ENCODE results near the gene GRPR.

GRPR gene

DNA sequence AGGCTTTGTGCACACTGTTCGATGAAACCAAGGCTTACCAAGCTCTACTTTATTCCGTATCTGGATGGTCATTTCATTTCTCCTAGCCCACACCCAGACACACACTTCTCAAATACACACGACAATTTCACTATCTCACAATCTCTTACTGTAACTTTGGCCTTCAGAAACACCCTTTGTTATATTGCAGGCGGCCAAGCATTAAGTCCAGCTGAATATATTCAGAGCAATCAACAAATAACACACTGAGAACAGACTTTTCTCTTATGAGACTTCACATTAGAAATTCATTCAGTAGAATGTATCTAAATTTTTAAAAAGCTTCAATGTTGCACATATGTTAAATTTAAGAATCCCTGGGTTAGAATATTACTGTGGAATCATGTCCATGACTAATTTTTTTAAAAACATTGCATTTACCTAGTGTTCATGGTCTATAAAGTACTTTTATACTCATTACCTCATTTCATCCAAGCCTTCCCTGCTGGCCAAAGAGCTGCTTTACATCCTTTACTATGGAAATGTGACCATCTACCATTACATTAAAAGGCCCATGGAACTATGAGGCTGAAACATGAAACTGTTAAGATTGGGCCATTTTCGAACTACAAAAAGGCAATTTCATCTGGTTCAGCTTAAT lies 33.4 kb downstream of the GRPR start:
- TF ChIP-seq FOXP2 (optimal IDR thresholded peaks at IDR 0.05; ENCODE audit: borderline replicate concordance, extremely low read depth, extremely low read length, insufficient read depth) (no peak), POLR2AphosphoS5 (IDR thresholded peaks at IDR 0.05; ENCODE audit: low read depth, low read length) (no peak), TAF1 (IDR thresholded peaks at IDR 0.05; ENCODE audit: borderline replicate concordance, insufficient read depth, low read length) (no peak), REST (IDR thresholded peaks at IDR 0.05; ENCODE audit: insufficient read depth in 1 of 2, low read depth in 2 of 2, low read length in 2 of 2) (no peak), SIN3A (IDR thresholded peaks at IDR 0.05; ENCODE audit: borderline replicate concordance, insufficient read depth, low read length) (no peak)

- TF ChIP-seq REST (IDR thresholded peaks at IDR 0.05; ENCODE audit: insufficient read depth in 1 of 2, low read depth in 2 of 2, low read length in 2 of 2) (no peak), POLR2AphosphoS5 (IDR thresholded peaks at IDR 0.05; ENCODE audit: low read depth, low read length) (no peak), SIN3A (IDR thresholded peaks at IDR 0.05; ENCODE audit: borderline replicate concordance, insufficient read depth, low read length) (no peak), TAF1 (IDR thresholded peaks at IDR 0.05; ENCODE audit: borderline replicate concordance, insufficient read depth, low read length) (no peak)
These were observed 37.4 kb downstream of the GRPR start for GRCh38 chrX:16160729-16161128.

- no peak for TF ChIP-seq REST (IDR thresholded peaks at IDR 0.05; ENCODE audit: insufficient read depth in 1 of 2, low read depth in 2 of 2, low read length in 2 of 2)
- no peak for TF ChIP-seq TAF1 (IDR thresholded peaks at IDR 0.05; ENCODE audit: borderline replicate concordance, insufficient read depth, low read length)
- no peak for TF ChIP-seq SIN3A (IDR thresholded peaks at IDR 0.05; ENCODE audit: borderline replicate concordance, insufficient read depth, low read length)
- no peak for TF ChIP-seq FOXP2 (optimal IDR thresholded peaks at IDR 0.05; ENCODE audit: borderline replicate concordance, extremely low read depth, extremely low read length, insufficient read depth)
- no peak for TF ChIP-seq POLR2AphosphoS5 (IDR thresholded peaks at IDR 0.05; ENCODE audit: low read depth, low read length)
These were observed 39.0 kb downstream of the GRPR start for GRCh38 chrX:16162391-16162790.

DNA sequence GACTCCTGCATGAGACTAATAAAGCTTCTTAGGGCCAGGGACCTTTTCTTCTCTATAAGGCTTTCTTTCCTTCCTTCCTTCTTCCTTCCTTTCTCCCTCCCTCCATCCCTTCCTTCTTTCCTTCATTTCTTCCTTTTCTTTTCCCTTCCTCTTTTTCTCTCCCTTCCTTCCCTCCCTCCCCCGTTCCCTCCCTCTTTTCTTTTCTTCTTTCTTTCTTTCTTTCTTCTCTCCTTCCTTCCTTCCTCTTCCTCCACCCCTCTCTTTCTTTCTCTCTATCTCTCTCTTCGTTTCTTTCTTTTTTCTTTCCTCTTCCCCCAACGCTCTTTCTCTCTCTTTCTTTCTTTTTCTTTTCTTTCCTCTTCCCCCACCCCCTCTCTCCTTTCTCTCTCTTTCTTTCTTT lies 41.4 kb downstream of the GRPR start:
- TF ChIP-seq TAF1 (IDR thresholded peaks at IDR 0.05; ENCODE audit: borderline replicate concordance, insufficient read depth, low read length), result no peak
- TF ChIP-seq POLR2AphosphoS5 (IDR thresholded peaks at IDR 0.05; ENCODE audit: low read depth, low read length), result no peak
- no peak for TF ChIP-seq REST (IDR thresholded peaks at IDR 0.05; ENCODE audit: insufficient read depth in 1 of 2, low read depth in 2 of 2, low read length in 2 of 2)
- TF ChIP-seq FOXP2 (optimal IDR thresholded peaks at IDR 0.05; ENCODE audit: borderline replicate concordance, extremely low read depth, extremely low read length, insufficient read depth), result no peak
- TF ChIP-seq SIN3A (IDR thresholded peaks at IDR 0.05; ENCODE audit: borderline replicate concordance, insufficient read depth, low read length), result no peak

DNA sequence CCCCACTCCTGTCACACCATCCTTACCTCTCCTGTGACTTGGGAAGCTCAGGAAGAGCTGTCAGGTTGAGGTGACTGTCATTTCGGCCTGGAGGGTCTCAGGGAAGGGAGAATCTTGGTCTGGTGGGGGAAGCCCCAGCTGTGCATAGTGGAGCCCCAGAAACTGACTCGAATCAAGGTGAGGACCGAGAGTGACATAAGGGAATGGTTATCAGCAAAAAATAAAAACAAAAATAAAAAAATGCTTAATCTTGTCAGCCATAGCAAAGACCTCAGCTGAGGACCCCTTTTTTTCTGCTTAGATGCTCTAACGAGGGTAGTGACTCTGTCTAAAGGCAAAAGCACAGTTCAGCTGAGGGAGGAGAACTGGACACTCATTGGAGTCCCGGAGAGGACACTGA lies 43.8 kb downstream of the GRPR start, which contains the start of gene MAGEB17:
TSS of gene MAGEB17 (plus strand) at position 301 of the 400 bp plus-strand sequence. CDS start 2,902 bp downstream, outside the sequence.
- TF ChIP-seq POLR2AphosphoS5 (IDR thresholded peaks at IDR 0.05; ENCODE audit: low read depth, low read length) (no peak), TAF1 (IDR thresholded peaks at IDR 0.05; ENCODE audit: borderline replicate concordance, insufficient read depth, low read length) (no peak), FOXP2 (optimal IDR thresholded peaks at IDR 0.05; ENCODE audit: borderline replicate concordance, extremely low read depth, extremely low read length, insufficient read depth) (no peak), REST (IDR thresholded peaks at IDR 0.05; ENCODE audit: insufficient read depth in 1 of 2, low read depth in 2 of 2, low read length in 2 of 2) (no peak), SIN3A (IDR thresholded peaks at IDR 0.05; ENCODE audit: borderline replicate concordance, insufficient read depth, low read length) (no peak)
